NCI-H128 (cell line): ENCODE data around the gene PTPRT.

Experiments
- DNase-seq: peaks from one replicate; lab custom pipeline; 2025; ENCODE audit not compliant: unreplicated experiment; lab: John Stamatoyannopoulos, UW

Gene PTPRT

DNA sequence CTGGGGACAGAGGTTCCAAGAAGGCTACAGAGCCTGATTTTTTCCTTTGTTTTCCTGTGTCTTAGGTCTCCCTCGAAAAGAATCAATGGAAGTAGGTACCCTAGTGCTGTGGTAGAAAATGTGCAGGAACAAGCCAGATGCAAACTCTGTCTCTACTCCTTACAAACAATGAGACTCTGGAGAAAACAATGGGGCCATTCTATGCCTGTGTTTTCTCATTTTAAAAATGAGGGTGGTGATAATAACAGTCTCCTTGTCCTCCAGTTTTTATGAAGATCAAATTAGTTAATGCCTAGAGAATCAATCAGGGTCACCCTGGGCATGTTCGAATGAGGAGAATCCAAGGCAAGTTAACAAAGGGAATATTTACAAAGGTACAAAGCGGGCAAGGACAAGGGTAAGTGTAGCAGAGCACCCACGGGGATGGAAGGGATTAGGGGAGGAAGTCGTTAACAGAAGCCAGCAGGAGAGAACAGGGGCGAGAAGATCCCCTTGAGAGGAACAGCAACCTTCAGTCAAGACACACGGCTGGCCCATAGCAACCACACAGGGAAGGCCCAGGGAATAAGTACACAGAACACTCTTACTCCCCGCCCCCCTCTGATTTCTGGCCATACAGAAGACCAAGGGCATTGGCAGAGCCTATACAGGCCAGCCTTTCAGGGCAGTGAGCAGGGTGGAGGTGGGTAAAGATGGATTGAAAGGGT is 342.8 kb downstream of the PTPRT start:
- DNase-seq = no peak

DNA sequence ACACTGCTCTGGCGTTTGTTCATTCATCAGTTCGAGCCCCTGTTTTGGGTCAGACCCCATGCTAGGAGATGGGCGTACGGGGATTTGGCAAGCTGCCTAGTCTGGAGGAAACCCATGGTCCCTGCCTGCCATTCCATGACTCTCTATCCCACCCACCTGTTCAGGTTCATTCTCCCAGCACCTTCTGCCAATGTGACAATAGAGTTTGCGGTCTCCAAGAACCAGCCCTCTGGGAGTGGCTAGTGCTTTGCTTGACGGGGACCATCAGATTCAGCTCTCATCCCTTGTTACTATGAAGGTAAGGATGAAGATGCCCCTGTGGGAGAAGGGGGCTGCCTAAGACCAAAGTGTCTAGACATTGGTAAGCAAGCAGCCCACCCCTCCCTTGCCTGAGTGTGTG is 345.0 kb downstream of the PTPRT start:
- no peak for DNase-seq

- no peak for DNase-seq
Measured at GRCh38 chr20:42837456-42837855, 352.2 kb downstream of the PTPRT start.

DNA sequence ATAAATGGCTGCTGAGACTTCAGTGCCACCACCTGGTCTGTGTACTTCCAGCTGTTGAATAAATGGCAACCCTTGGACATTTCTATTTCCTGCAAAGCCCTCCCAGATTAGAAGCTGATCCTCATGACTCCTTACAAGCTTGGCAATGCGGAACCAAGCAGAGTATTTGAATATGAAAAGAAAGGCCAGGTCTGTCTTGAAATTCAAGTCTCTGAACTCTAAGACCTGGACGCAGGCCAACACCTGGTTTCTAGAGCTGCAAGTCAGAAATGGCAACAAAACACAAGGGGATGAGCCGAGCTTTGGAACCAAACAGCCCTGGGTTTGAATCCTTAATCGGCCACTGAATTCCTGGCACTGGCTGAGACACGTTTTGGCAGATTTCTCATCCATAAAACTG is 353.4 kb downstream of the PTPRT start:
- DNase-seq = no peak

GRCh38 chr20:42807876-42808275 is 381.8 kb downstream of the PTPRT start:
- DNase-seq = no peak

DNA sequence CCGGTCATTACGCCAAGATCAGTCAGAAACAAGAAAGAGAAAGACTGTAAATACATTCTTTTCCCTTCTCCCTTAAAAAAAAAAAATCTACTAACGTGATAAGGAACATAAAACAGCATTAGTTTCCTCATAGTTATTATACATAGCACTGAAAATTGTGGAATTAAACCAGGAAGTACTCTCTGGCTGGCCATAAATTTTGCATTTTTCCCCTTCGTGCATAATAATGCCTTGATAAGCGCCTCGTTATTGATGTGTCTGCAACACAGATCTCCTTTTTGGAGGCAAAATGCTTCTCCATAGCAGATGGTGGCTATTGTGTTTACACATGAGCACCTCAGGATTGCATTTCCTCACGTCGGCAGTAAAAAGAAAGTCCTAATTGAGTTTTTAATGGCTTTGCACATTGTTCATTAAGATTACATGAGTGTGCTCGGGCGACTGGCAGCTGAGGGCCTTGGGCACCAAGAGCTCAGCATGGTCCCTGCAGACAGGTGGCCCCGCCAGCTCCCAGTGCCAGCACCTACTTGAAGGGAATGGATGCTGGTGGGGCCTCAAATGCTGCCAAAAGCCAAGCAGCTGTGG is 394.5 kb downstream of the PTPRT start:
- DNase-seq = peak; percentile 79

GRCh38 chr20:42792052-42792451 is 397.7 kb downstream of the PTPRT start:
- DNase-seq = no peak

DNA sequence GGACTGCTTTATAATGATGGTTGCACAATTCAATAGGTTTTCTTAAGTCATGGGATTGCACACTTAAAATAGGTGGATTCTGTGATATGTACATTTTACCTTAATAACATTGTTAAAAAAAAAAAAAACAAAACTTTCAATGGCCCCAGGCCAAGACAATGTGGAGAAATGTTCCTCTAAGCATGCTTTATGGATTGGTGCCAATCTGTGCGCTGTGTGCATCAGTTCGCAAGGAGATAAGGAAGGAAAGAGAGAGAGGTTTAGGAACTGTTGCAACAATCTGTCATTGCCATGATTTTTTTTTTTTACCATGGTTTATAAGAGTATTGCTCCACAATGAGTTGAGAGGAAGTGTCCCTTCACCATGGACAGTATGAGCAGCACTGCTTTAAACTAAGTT is 399.6 kb downstream of the PTPRT start:
- DNase-seq = no peak

DNA sequence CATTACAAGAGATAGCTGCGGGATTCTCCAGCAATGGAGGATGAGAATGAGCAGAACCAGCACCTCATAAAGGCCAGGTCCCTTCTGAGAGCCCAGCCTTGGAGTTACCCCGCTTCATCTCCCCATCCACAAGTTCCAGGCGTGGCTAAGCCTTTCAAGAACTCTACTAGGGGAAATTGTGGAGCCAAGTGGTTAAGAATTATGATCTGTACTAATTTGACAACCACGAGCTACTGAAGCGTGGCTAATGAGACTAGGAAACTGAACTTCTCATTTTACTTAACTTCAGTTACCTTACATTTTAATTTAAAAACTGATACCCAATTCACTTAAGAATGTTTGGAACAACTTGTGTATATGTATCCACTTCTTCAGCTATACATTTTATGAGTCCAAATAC is 401.0 kb downstream of the PTPRT start:
- no peak for DNase-seq

- DNase-seq = no peak
Measured at GRCh38 chr20:42785041-42785440, 404.7 kb downstream of the PTPRT start.

DNA sequence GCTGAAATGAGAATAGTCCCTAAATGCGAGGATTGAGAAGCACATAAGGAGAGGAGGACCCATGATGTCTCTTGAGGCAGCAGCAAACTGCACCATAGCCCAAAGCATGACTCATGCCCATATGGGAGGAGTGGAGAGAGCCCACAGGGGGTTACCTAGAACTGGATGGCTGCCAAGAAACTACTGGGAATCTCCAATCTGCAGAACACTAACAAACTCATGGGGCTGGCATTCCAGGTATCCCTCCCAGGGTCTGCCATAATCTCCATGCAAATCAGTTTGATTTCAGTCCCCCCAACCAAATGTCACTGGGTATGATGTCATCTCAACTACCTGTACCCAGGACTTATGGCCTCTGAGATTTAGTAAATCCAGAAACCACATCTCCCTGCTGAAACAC is 410.5 kb downstream of the PTPRT start:
- no peak for DNase-seq

DNA sequence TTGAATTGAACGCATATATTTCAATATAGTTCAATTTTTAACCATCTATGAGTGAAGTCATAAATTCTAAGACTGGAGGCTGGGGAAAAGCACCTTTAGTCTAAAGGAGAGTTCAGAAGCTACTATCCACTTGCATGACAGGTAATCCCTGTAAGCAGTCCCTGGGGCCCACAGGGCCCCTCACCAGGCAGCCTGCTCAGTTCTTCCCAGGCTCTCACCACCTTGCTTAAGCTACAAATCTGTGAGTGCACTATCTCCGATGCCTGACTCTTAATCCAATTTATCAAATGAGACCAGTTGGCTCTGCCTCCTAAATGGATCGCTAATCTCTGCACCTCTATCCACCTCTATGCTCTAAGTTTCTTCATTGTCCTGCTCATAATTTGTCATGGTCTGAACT is 413.8 kb downstream of the PTPRT start:
- DNase-seq = no peak

GRCh38 chr20:42775037-42775436 is 414.7 kb downstream of the PTPRT start:
- DNase-seq = no peak

DNA sequence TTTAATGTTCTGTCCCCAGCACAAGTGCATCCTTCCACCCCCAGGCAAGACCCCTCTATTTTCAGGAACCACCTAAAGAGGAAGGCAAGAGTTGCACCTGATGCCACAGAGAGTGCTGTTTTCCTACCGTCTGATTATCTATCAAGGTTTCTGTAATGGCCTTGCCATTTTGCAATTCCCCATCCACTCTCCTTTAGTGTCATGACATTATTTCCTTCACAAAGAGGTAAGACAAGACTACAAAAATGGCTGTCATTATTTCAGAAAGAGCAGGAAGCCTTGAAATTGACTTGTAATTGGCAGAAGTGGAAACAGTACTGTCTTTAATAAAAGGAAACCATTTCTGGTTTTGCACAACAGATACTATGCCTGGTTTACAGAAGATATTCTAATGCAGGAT is 426.7 kb downstream of the PTPRT start:
- no peak for DNase-seq

GRCh38 chr20:42756991-42757390 is 432.7 kb downstream of the PTPRT start:
- no peak for DNase-seq

- no peak for DNase-seq
Measured at GRCh38 chr20:42754706-42755105, 435.0 kb downstream of the PTPRT start.

DNA sequence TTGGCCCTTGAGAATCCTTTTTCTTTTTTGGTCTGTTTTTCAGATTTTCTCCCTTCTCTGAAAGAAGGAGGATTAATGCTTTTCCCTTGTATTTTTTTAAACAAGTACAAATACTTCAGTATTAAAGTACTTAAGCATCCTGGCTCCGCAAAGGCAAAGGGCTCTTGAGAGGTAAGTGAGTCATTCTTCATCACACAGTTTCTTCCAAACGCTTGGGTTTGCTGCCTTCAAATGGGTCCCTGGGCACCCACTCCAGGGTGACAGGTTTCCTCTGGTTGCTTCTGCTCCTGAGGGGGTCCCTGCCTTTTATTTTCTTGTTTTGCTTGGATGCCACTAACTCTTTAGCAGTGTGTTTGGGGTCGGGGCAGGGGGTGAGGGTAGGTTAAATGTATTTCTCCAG is 437.1 kb downstream of the PTPRT start:
- no peak for DNase-seq

- no peak for DNase-seq
Measured at GRCh38 chr20:42749556-42749955, 440.1 kb downstream of the PTPRT start.

DNA sequence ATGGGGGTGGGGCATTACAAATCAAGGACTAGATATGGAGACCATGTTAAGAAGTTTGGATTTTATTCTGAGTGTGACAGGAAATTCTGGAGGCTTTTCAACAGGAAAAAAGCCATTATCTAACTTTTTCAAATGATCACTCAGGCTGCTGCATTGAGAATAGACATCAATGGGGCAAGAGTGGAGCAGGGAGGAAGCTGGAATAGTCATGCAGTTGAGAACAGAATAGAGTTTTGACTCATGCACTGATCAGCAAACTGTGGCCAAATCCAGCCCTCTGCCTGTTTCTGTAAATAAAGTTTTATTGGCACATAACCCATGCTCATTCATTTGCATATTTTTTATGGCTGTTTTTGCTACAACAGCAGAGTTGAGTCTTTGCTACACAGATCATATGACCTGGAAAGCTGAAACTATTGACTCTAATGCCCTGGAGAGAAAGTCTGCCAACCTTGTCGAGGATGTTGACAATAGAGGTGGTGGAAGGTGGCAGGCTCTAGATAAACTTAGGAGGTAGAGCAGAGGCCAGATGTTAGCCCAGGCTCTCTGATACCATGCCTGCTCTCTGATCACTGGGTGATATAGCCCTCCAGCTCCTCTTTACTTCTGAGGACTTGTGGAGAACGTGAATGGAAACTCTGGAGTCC is 441.8 kb downstream of the PTPRT start:
- DNase-seq = no peak

- DNase-seq = no peak
Measured at GRCh38 chr20:42744756-42745465, 444.8 kb downstream of the PTPRT start.

DNA sequence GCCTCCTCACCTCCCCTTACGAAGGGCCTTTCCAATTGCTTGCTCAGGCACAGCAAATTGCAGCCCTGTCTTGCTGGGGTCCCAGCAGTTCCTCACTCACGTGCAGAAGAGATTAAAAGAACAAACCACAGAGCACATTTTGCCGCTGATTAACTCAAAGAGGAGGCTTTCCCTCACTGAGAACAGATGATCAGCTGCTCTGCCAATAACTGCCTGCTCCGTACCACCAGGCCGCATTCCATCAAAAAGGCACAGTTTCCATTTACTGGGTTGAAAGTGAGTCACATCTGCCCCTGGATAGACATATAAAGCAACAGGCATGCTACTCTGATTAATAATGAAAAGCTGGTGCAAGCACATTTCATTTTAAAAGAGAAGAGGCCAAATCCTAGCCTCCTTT is 446.8 kb downstream of the PTPRT start:
- no peak for DNase-seq

- DNase-seq = no peak
Measured at GRCh38 chr20:42741906-42742305, 447.8 kb downstream of the PTPRT start.
